Hepatocyte (in vitro differentiated cells): Measurements from ENCODE around the gene SRRM4. TPM values are rescaled to one million over a fixed set of nuclear protein-coding genes. Genes with fewer than 3 reads are reported as not detected.

Source experiments
- DNase-seq: peaks from one replicate; pipeline ENCODE4 v3.0.0-alpha.2; 2016; ENCODE audit warnings: low spot score
- H2AFZ ChIP-seq: fragments of 200-600 bp; sonication (generic); 2 replicates; pipeline ENCODE4 v1.6.0; 2016; ENCODE audit warnings: antibody characterized with exemption, mild to moderate bottlenecking
- H3K27ac ChIP-seq: fragments of 200-600 bp; sonication (generic); 2 replicates; pipeline ENCODE4 v1.5.1; 2016; ENCODE audit warnings: mild to moderate bottlenecking
- H3K27me3 ChIP-seq: fragments of 200-600 bp; sonication (generic); 2 replicates; pipeline ENCODE4 v1.6.1; 2016
- H3K36me3 ChIP-seq: fragments of 200-600 bp; sonication (generic); replicated peaks from 2 replicates; pipeline ENCODE4 v1.5.1; 2016; ENCODE audit warnings: low read depth; ENCODE audit not compliant: insufficient read depth
- H3K4me1 ChIP-seq: fragments of 200-600 bp; sonication (generic); 2 replicates; pipeline ENCODE4 v1.5.1; 2016; ENCODE audit warnings: mild to moderate bottlenecking, moderate library complexity; ENCODE audit not compliant: insufficient read depth
- H3K4me2 ChIP-seq: fragments of 200-600 bp; sonication (generic); 2 replicates; pipeline ENCODE4 v1.6.0; 2016
- H3K4me3 ChIP-seq: fragments of 200-600 bp; sonication (generic); 2 replicates; pipeline ENCODE4 v1.5.1; 2016; ENCODE audit warnings: mild to moderate bottlenecking
- H3K79me2 ChIP-seq: fragments of 200-600 bp; sonication (generic); 2 replicates; pipeline ENCODE4 v1.6.0; 2017; ENCODE audit warnings: mild to moderate bottlenecking
- H3K9me2 ChIP-seq: fragments of 200-600 bp; sonication (generic); replicated peaks from 2 replicates; pipeline ENCODE4 v1.6.0; 2017; ENCODE audit warnings: mild to moderate bottlenecking; ENCODE audit not compliant: insufficient read depth
- H3K9me3 ChIP-seq: fragments of 200-600 bp; sonication (generic); 2 replicates; pipeline ENCODE4 v1.5.1; 2016; ENCODE audit warnings: low read depth, mild to moderate bottlenecking
- H4K20me1 ChIP-seq: fragments of 200-600 bp; sonication (generic); 2 replicates; pipeline ENCODE4 v1.6.0; 2016; ENCODE audit warnings: mild to moderate bottlenecking; ENCODE audit not compliant: insufficient read depth, poor library complexity, severe bottlenecking
- CTCF ChIP-seq: fragments of 200-600 bp; sonication (generic); IDR thresholded peaks from 2 replicates; pipeline ENCODE4 v1.5.1; 2016; ENCODE audit warnings: antibody characterized with exemption, mild to moderate bottlenecking; ENCODE audit not compliant: poor library complexity
- EZH2 ChIP-seq: fragments of 200-600 bp; sonication (generic); IDR thresholded peaks from 2 replicates; pipeline ENCODE4 v1.6.1; 2016; ENCODE audit warnings: antibody characterized with exemption, mild to moderate bottlenecking, borderline replicate concordance
- EZH2phosphoT487 ChIP-seq: fragments of 200-600 bp; sonication (generic); IDR thresholded peaks from one replicate; pipeline ENCODE4 v1.6.1; 2018; ENCODE audit warnings: antibody characterized with exemption, mild to moderate bottlenecking, low read depth, moderate library complexity; ENCODE audit not compliant: unreplicated experiment, severe bottlenecking
- WGBS: methylation state at CpG from one replicate; pipeline ENCODE4 v1.1.6; 2016; ENCODE audit warnings: low lambda C conversion rate; ENCODE audit errors: missing lambda C conversion rate; 5-methylcytosine and 5-hydroxymethylcytosine counted together
- polyA plus RNA-seq: library from polyadenylated mRNA; unstranded; fragments of >200 nt; fragmentation: Nextera tagmentation; extraction: Ambion mirVana; gene quantifications from 2 replicates; pipeline ENCODE4 v1.2.1, GENCODE V29; 2016
- total RNA-seq: library from RNA; depleted of rRNA; stranded (reverse); fragments of >200 nt; gene quantifications from 2 replicates; pipeline ENCODE4 v1.2.3, GENCODE V29; 2014

SRRM4 gene
- total and polyA plus RNA-seq, 2 experiments from 2014 or later, result 0.03 to 0.05 TPM

- Histone ChIP-seq H3K27me3 (no peaks in the 10 kb centered on the region), H3K4me3 (no peak overlapping the region), H3K9me2 (no peaks in the 10 kb centered on the region), H3K27ac (no peak overlapping the region), H3K79me2 (no peaks in the 10 kb centered on the region), H2AFZ (no peak overlapping the region), H3K9me3 (no peaks in the 10 kb centered on the region), H3K36me3 (no peaks in the 10 kb centered on the region), H3K4me1 (no peaks in the 10 kb centered on the region), H3K4me2 (no peak overlapping the region), H4K20me1 (no peaks in the 10 kb centered on the region)
- no peak for TF ChIP-seq EZH2phosphoT487
- no peak for TF ChIP-seq EZH2
- TF ChIP-seq CTCF, result no peak
- 81% methylated on average over 2 of the region's 2 CpGs for WGBS
- no peak for DNase-seq
Measured at GRCh38 chr12:119159844-119160243, 178.5 kb downstream of the SRRM4 start.

- Histone ChIP-seq H3K27me3 (no peaks in the 10 kb centered on the region), H3K27ac (no peak overlapping the region), H2AFZ (no peak overlapping the region), H3K36me3 (no peaks in the 10 kb centered on the region), H3K4me2 (no peak overlapping the region), H4K20me1 (no peaks in the 10 kb centered on the region), H3K9me3 (no peaks in the 10 kb centered on the region), H3K4me3 (no peak overlapping the region), H3K4me1 (peaks cover 6% of the 10 kb centered on the region), H3K9me2 (no peaks in the 10 kb centered on the region), H3K79me2 (no peaks in the 10 kb centered on the region)
- TF ChIP-seq EZH2phosphoT487 (no peak), CTCF (no peak), EZH2 (no peak)
- WGBS, result 91% methylated on average over 3 of the region's 3 CpGs
- DNase-seq, result no peak
Measured at GRCh38 chr12:119167902-119168301, 186.6 kb downstream of the SRRM4 start.

- Histone ChIP-seq H3K4me1 (peaks cover 6% of the 10 kb centered on the region), H3K27me3 (no peaks in the 10 kb centered on the region), H4K20me1 (no peaks in the 10 kb centered on the region), H2AFZ (no peak overlapping the region), H3K4me3 (no peak overlapping the region), H3K9me2 (no peaks in the 10 kb centered on the region), H3K79me2 (no peaks in the 10 kb centered on the region), H3K36me3 (no peaks in the 10 kb centered on the region), H3K27ac (peak overlapping the region; percentile 70), H3K9me3 (no peaks in the 10 kb centered on the region), H3K4me2 (no peak overlapping the region)
- WGBS, result 84% methylated on average over 3 of the region's 3 CpGs
- DNase-seq, result no peak
- TF ChIP-seq CTCF (no peak), EZH2phosphoT487 (no peak), EZH2 (no peak)
Measured at GRCh38 chr12:119168721-119169120, 187.4 kb downstream of the SRRM4 start.

GRCh38 chr12:119169150-119169549 lies 187.8 kb downstream of the SRRM4 start:
- Histone ChIP-seq H3K4me3 (no peak overlapping the region), H3K4me2 (no peak overlapping the region)

More at GRCh38 chr12:119169150-119169549, 187.8 kb downstream of the SRRM4 start:
- TF ChIP-seq EZH2phosphoT487 (no peak), CTCF (no peak), EZH2 (no peak)
- WGBS, result 44% methylated on average over 2 of the region's 2 CpGs
- no peaks in the 10 kb centered on the region for H3K27me3 ChIP-seq
- H3K9me2 ChIP-seq, result no peaks in the 10 kb centered on the region
- no peaks in the 10 kb centered on the region for H3K9me3 ChIP-seq
- no peaks in the 10 kb centered on the region for H3K36me3 ChIP-seq
- H3K4me1 ChIP-seq, result peaks cover 6% of the 10 kb centered on the region
- peak; percentile 37 for DNase-seq
- no peaks in the 10 kb centered on the region for H3K79me2 ChIP-seq
- H3K27ac ChIP-seq, result peak overlapping the region; percentile 70
- no peaks in the 10 kb centered on the region for H4K20me1 ChIP-seq
- no peak overlapping the region for H2AFZ ChIP-seq
